HG03135 (cell line): ENCODE measurements around the gene DIO1.

Source experiments
- ATAC-seq: cut with Tn5 transposase; IDR thresholded peaks from one replicate; pipeline ENCODE4 v1.9.1; 2021; ENCODE audit warnings: mild to moderate bottlenecking, moderate library complexity; ENCODE audit not compliant: unreplicated experiment

DIO1 gene

GRCh38 chr1:53892911-53893310 lies 1.1 kb upstream of the DIO1 start:
- no peak for ATAC-seq

- ATAC-seq: no peak
Measured at GRCh38 chr1:53894644-53895043, 657 bp downstream of the DIO1 start.

- no peak for ATAC-seq
Measured at GRCh38 chr1:53895421-53895820, 1.4 kb downstream of the DIO1 start.

- ATAC-seq: no peak
Measured at GRCh38 chr1:53896635-53897229, 2.7 kb downstream of the DIO1 start.

GRCh38 chr1:53899206-53899628 lies 5.2 kb downstream of the DIO1 start:
- no peak for ATAC-seq

GRCh38 chr1:53899708-53900107 lies 5.7 kb downstream of the DIO1 start:
- ATAC-seq: no peak

- ATAC-seq: no peak
Measured at GRCh38 chr1:53902235-53903138, 8.5 kb downstream of the DIO1 start.

GRCh38 chr1:53905509-53905908 lies 11.5 kb downstream of the DIO1 start:
- no peak for ATAC-seq

- no peak for ATAC-seq
Measured at GRCh38 chr1:53906121-53906520, 12.1 kb downstream of the DIO1 start.

GRCh38 chr1:53909946-53910345 lies 16.0 kb downstream of the DIO1 start:
- ATAC-seq: no peak

GRCh38 chr1:53911442-53911841 lies 17.5 kb downstream of the DIO1 start:
- ATAC-seq: no peak

- no peak for ATAC-seq
Measured at GRCh38 chr1:53913352-53914033, 19.5 kb downstream of the DIO1 start.

- ATAC-seq: no peak
Measured at GRCh38 chr1:53918343-53918742, 24.4 kb downstream of the DIO1 start.

- no peak for ATAC-seq
Measured at GRCh38 chr1:53919675-53920066, 25.7 kb downstream of the DIO1 start.

GRCh38 chr1:53927376-53927881 lies 33.4 kb downstream of the DIO1 start:
- ATAC-seq: no peak

GRCh38 chr1:53929246-53929960 lies 35.4 kb downstream of the DIO1 start:
- no peak for ATAC-seq

GRCh38 chr1:53930932-53931331 lies 36.9 kb downstream of the DIO1 start:
- no peak for ATAC-seq

GRCh38 chr1:53931523-53931922 lies 37.5 kb downstream of the DIO1 start:
- no peak for ATAC-seq

- no peak for ATAC-seq
Measured at GRCh38 chr1:53934170-53934765, 40.3 kb downstream of the DIO1 start.

GRCh38 chr1:53936430-53936829 lies 42.4 kb downstream of the DIO1 start:
- ATAC-seq: no peak
